Stimulated activated CD4-positive, alpha-beta T cell treated with anti-CD3 and anti-CD28 coated beads, TNF-alpha, amount 100 ng/mL, for 1 hour (primary cell): ENCODE data around the gene ARHGEF16.

Source experiments
- DNase-seq, 3 donors: peaks; one replicate each; pipeline ENCODE4 v3.0.0-alpha.2; 2020; ENCODE audit warnings: low read depth in 3 of 3, low spot score in 1 of 3

ARHGEF16 gene

GRCh38 chr1:3438661-3439180 lies 15.7 kb upstream of the ARHGEF16 start:
- no peak for DNase-seq

- DNase-seq = no peak
These were observed 14.8 kb upstream of the ARHGEF16 start for GRCh38 chr1:3439346-3440299.

- DNase-seq = no peak
These were observed 14.2 kb upstream of the ARHGEF16 start for GRCh38 chr1:3440300-3440681.

- DNase-seq = no peak
These were observed 13.6 kb upstream of the ARHGEF16 start for GRCh38 chr1:3440711-3441409.

GRCh38 chr1:3441410-3441847 lies 13.0 kb upstream of the ARHGEF16 start:
- DNase-seq = no peak

GRCh38 chr1:3441880-3442279 lies 12.6 kb upstream of the ARHGEF16 start:
- no peak for DNase-seq

GRCh38 chr1:3442331-3442730 lies 12.1 kb upstream of the ARHGEF16 start:
- DNase-seq = no peak

GRCh38 chr1:3442901-3443300 lies 11.6 kb upstream of the ARHGEF16 start:
- no peak for DNase-seq

GRCh38 chr1:3443807-3444206 lies 10.7 kb upstream of the ARHGEF16 start:
- no peak for DNase-seq

GRCh38 chr1:3444298-3444697 lies 10.2 kb upstream of the ARHGEF16 start:
- DNase-seq = no peak

- no peak for DNase-seq
These were observed 9.7 kb upstream of the ARHGEF16 start for GRCh38 chr1:3444736-3445135.

GRCh38 chr1:3450202-3450863 lies 4.1 kb upstream of the ARHGEF16 start:
- no peak for DNase-seq

- DNase-seq = no peak
These were observed 3.5 kb upstream of the ARHGEF16 start for GRCh38 chr1:3450983-3451382.

GRCh38 chr1:3451994-3452865 lies 2.2 kb upstream of the ARHGEF16 start:
- no peak for DNase-seq

GRCh38 chr1:3452866-3453175 lies 1.6 kb upstream of the ARHGEF16 start:
- DNase-seq = no peak

- DNase-seq = peak; percentile 25 to 67 (median 54)
These were observed 1.2 kb upstream of the ARHGEF16 start for GRCh38 chr1:3453203-3453761.

- no peak for DNase-seq
These were observed 550 bp downstream of the ARHGEF16 start for GRCh38 chr1:3454811-3455618.

- no peak for DNase-seq
These were observed 1.4 kb downstream of the ARHGEF16 start for GRCh38 chr1:3455670-3456448.

- no peak for DNase-seq
These were observed 2.0 kb downstream of the ARHGEF16 start for GRCh38 chr1:3456449-3456963.
